ENCODE measurements around the gene KCNQ1OT1.

The KCNQ1OT1 gene

GRCh38 chr11:2668876-2669275, 30.9 kb downstream of the KCNQ1OT1 start:
- H2BK15ac ChIP-seq (replicated peaks; ENCODE audit: low read depth), result no peak overlapping the region
- no peak overlapping the region for H3K27ac ChIP-seq (ENCODE audit: low read depth, low read length)
- H3K4me1 ChIP-seq (ENCODE audit: control insufficient read depth, low read depth, low read length), result no peaks in the 10 kb centered on the region
- no peak overlapping the region for H4K5ac ChIP-seq (ENCODE audit: low read length)
- no peak overlapping the region for H3K56ac ChIP-seq (ENCODE audit: low read length)
- H3K79me2 ChIP-seq (ENCODE audit: control insufficient read depth, insufficient read depth, low read length), result no peaks in the 10 kb centered on the region
- no peaks in the 10 kb centered on the region for H3K27me3 ChIP-seq (ENCODE audit: insufficient read depth, low read length, poor library complexity)
- no peaks in the 10 kb centered on the region for H3K79me1 ChIP-seq (ENCODE audit: low read length)
- H3K4ac ChIP-seq (ENCODE audit: low read depth, low read length), result no peak overlapping the region
- H3K36me3 ChIP-seq (ENCODE audit: control insufficient read depth, insufficient read depth, low read length), result no peaks in the 10 kb centered on the region
- no peak overlapping the region for H3K9ac ChIP-seq (ENCODE audit: low read length)
- H3K4me3 ChIP-seq (ENCODE audit: low read length), result no peak overlapping the region
- H3K18ac ChIP-seq (ENCODE audit: low read length), result no peak overlapping the region
- H3K4me2 ChIP-seq (ENCODE audit: low read length), result no peak overlapping the region
- no peak overlapping the region for H2AK5ac ChIP-seq (ENCODE audit: low read length)
- H4K8ac ChIP-seq (ENCODE audit: low read depth, low read length), result no peak overlapping the region
- WGBS (ENCODE audit: extremely low coverage, insufficient coverage, low lambda C conversion rate), result no CpG with 5 or more reads among the region's 5 CpGs
- no peak overlapping the region for H2BK120ac ChIP-seq (ENCODE audit: low read depth, low read length)
- H2BK5ac ChIP-seq (ENCODE audit: low read length), result no peak overlapping the region
- H3K23ac ChIP-seq (ENCODE audit: low read length), result no peak overlapping the region
- no peak for DNase-seq

GRCh38 chr11:2667940-2668339, 31.9 kb downstream of the KCNQ1OT1 start:
- Histone ChIP-seq H3K27ac (ENCODE audit: low read depth, low read length) (no peak overlapping the region), H4K5ac (ENCODE audit: low read length) (no peak overlapping the region), H3K18ac (ENCODE audit: low read length) (no peak overlapping the region), H3K4ac (ENCODE audit: low read depth, low read length) (no peak overlapping the region), H3K79me2 (ENCODE audit: control insufficient read depth, insufficient read depth, low read length) (no peaks in the 10 kb centered on the region), H3K56ac (ENCODE audit: low read length) (no peak overlapping the region), H2AK5ac (ENCODE audit: low read length) (no peak overlapping the region), H3K23ac (ENCODE audit: low read length) (no peak overlapping the region), H4K8ac (ENCODE audit: low read depth, low read length) (no peak overlapping the region), H2BK15ac (replicated peaks; ENCODE audit: low read depth) (no peak overlapping the region), H3K36me3 (ENCODE audit: control insufficient read depth, insufficient read depth, low read length) (no peaks in the 10 kb centered on the region), H3K9ac (ENCODE audit: low read length) (no peak overlapping the region), H3K79me1 (ENCODE audit: low read length) (no peaks in the 10 kb centered on the region), H2BK5ac (ENCODE audit: low read length) (no peak overlapping the region), H3K4me3 (ENCODE audit: low read length) (no peak overlapping the region), H3K27me3 (ENCODE audit: insufficient read depth, low read length, poor library complexity) (no peaks in the 10 kb centered on the region), H3K4me2 (ENCODE audit: low read length) (no peak overlapping the region), H2BK120ac (ENCODE audit: low read depth, low read length) (no peak overlapping the region), H3K4me1 (ENCODE audit: control insufficient read depth, low read depth, low read length) (no peaks in the 10 kb centered on the region)
- no CpG with 5 or more reads among the region's 2 CpGs for WGBS (ENCODE audit: extremely low coverage, insufficient coverage, low lambda C conversion rate)
- DNase-seq, result no peak

- H3K4ac ChIP-seq (ENCODE audit: low read depth, low read length), result no peak overlapping the region
- WGBS (ENCODE audit: extremely low coverage, insufficient coverage, low lambda C conversion rate), result no CpG with 5 or more reads among the region's 15 CpGs
- no peak overlapping the region for H3K4me2 ChIP-seq (ENCODE audit: low read length)
- no peak overlapping the region for H3K9ac ChIP-seq (ENCODE audit: low read length)
- no peaks in the 10 kb centered on the region for H3K79me1 ChIP-seq (ENCODE audit: low read length)
- H3K27me3 ChIP-seq (ENCODE audit: insufficient read depth, low read length, poor library complexity), result no peaks in the 10 kb centered on the region
- no peak overlapping the region for H3K18ac ChIP-seq (ENCODE audit: low read length)
- no peaks in the 10 kb centered on the region for H3K79me2 ChIP-seq (ENCODE audit: control insufficient read depth, insufficient read depth, low read length)
- no peak overlapping the region for H2AK5ac ChIP-seq (ENCODE audit: low read length)
- no peak overlapping the region for H2BK15ac ChIP-seq (replicated peaks; ENCODE audit: low read depth)
- H3K4me1 ChIP-seq (ENCODE audit: control insufficient read depth, low read depth, low read length), result no peaks in the 10 kb centered on the region
- H3K56ac ChIP-seq (ENCODE audit: low read length), result no peak overlapping the region
- H4K5ac ChIP-seq (ENCODE audit: low read length), result no peak overlapping the region
- no peak overlapping the region for H3K27ac ChIP-seq (ENCODE audit: low read depth, low read length)
- no peak overlapping the region for H4K8ac ChIP-seq (ENCODE audit: low read depth, low read length)
- no peak overlapping the region for H2BK120ac ChIP-seq (ENCODE audit: low read depth, low read length)
- no peak for DNase-seq
- H2BK5ac ChIP-seq (ENCODE audit: low read length), result no peak overlapping the region
- H3K4me3 ChIP-seq (ENCODE audit: low read length), result no peak overlapping the region
- H3K36me3 ChIP-seq (ENCODE audit: control insufficient read depth, insufficient read depth, low read length), result no peaks in the 10 kb centered on the region
- no peak overlapping the region for H3K23ac ChIP-seq (ENCODE audit: low read length)
Observed at GRCh38 chr11:2666828-2667570, 32.8 kb downstream of the KCNQ1OT1 start.

- Histone ChIP-seq H2BK5ac (ENCODE audit: low read length) (no peak overlapping the region), H3K79me2 (ENCODE audit: control insufficient read depth, insufficient read depth, low read length) (no peaks in the 10 kb centered on the region), H4K5ac (ENCODE audit: low read length) (no peak overlapping the region), H3K4me3 (ENCODE audit: low read length) (no peak overlapping the region), H3K56ac (ENCODE audit: low read length) (no peak overlapping the region), H3K79me1 (ENCODE audit: low read length) (no peaks in the 10 kb centered on the region), H3K23ac (ENCODE audit: low read length) (no peak overlapping the region), H2BK15ac (replicated peaks; ENCODE audit: low read depth) (no peak overlapping the region), H3K27ac (ENCODE audit: low read depth, low read length) (no peak overlapping the region), H2BK120ac (ENCODE audit: low read depth, low read length) (no peak overlapping the region), H3K4me2 (ENCODE audit: low read length) (no peak overlapping the region), H3K18ac (ENCODE audit: low read length) (no peak overlapping the region), H4K8ac (ENCODE audit: low read depth, low read length) (no peak overlapping the region), H2AK5ac (ENCODE audit: low read length) (no peak overlapping the region), H3K4ac (ENCODE audit: low read depth, low read length) (no peak overlapping the region), H3K27me3 (ENCODE audit: insufficient read depth, low read length, poor library complexity) (no peaks in the 10 kb centered on the region), H3K9ac (ENCODE audit: low read length) (no peak overlapping the region), H3K36me3 (ENCODE audit: control insufficient read depth, insufficient read depth, low read length) (no peaks in the 10 kb centered on the region), H3K4me1 (ENCODE audit: control insufficient read depth, low read depth, low read length) (no peaks in the 10 kb centered on the region)
- no peak for DNase-seq
- WGBS (ENCODE audit: extremely low coverage, insufficient coverage, low lambda C conversion rate), result no CpG with 5 or more reads among the region's 6 CpGs
Observed at GRCh38 chr11:2666401-2666741, 33.4 kb downstream of the KCNQ1OT1 start.

GRCh38 chr11:2665526-2666400, 34.0 kb downstream of the KCNQ1OT1 start:
- no peak for DNase-seq
- H3K36me3 ChIP-seq (ENCODE audit: control insufficient read depth, insufficient read depth, low read length), result no peaks in the 10 kb centered on the region
- no peak overlapping the region for H3K18ac ChIP-seq (ENCODE audit: low read length)

More at GRCh38 chr11:2665526-2666400, 34.0 kb downstream of the KCNQ1OT1 start:
- Histone ChIP-seq H4K5ac (ENCODE audit: low read length) (no peak overlapping the region), H3K4me1 (ENCODE audit: control insufficient read depth, low read depth, low read length) (no peaks in the 10 kb centered on the region), H3K79me2 (ENCODE audit: control insufficient read depth, insufficient read depth, low read length) (no peaks in the 10 kb centered on the region), H3K56ac (ENCODE audit: low read length) (no peak overlapping the region), H3K4me3 (ENCODE audit: low read length) (no peak overlapping the region), H3K27me3 (ENCODE audit: insufficient read depth, low read length, poor library complexity) (no peaks in the 10 kb centered on the region), H2BK5ac (ENCODE audit: low read length) (no peak overlapping the region), H3K23ac (ENCODE audit: low read length) (no peak overlapping the region), H2BK15ac (replicated peaks; ENCODE audit: low read depth) (no peak overlapping the region), H3K27ac (ENCODE audit: low read depth, low read length) (no peak overlapping the region), H3K4me2 (ENCODE audit: low read length) (no peak overlapping the region), H4K8ac (ENCODE audit: low read depth, low read length) (no peak overlapping the region), H3K9ac (ENCODE audit: low read length) (no peak overlapping the region), H2BK120ac (ENCODE audit: low read depth, low read length) (no peak overlapping the region), H3K79me1 (ENCODE audit: low read length) (no peaks in the 10 kb centered on the region), H2AK5ac (ENCODE audit: low read length) (no peak overlapping the region), H3K4ac (ENCODE audit: low read depth, low read length) (no peak overlapping the region)
- no CpG with 5 or more reads among the region's 11 CpGs for WGBS (ENCODE audit: extremely low coverage, insufficient coverage, low lambda C conversion rate)

Measured in mesendoderm (in vitro differentiated cells).